ENCODE data around the gene RAB9A.
A peak's percentile ranks its signal among the peaks of the same experiment; 100 is the strongest.
"Not testable (repeated sequence)": the region's sequence is repeated elsewhere in the genome, so short reads cannot be mapped to it uniquely, and the experiment has no call there.

RAB9A gene

GRCh38 chrX:13688958-13689740 is at the start of gene RAB9A:
Gene RAB9A (plus strand): TSS chrX:13689128. CDS start chrX:13708747, 19,619 bp downstream.
- DNase-seq: peak; percentile 9

GRCh38 chrX:13641684-13642083 is 47.2 kb upstream of the RAB9A start:
- DNase-seq: not testable (repeated sequence)

GRCh38 chrX:13645464-13646153 is 43.3 kb upstream of the RAB9A start:
- no peak for DNase-seq

GRCh38 chrX:13646154-13646549 is 42.8 kb upstream of the RAB9A start:
- DNase-seq: no peak

- DNase-seq: no peak
Measured at GRCh38 chrX:13647709-13648212, 41.2 kb upstream of the RAB9A start.

GRCh38 chrX:13648336-13648735 is 40.6 kb upstream of the RAB9A start:
- not testable (repeated sequence) for DNase-seq

GRCh38 chrX:13649838-13650237 is 39.1 kb upstream of the RAB9A start:
- DNase-seq: no peak

- DNase-seq: no peak
Measured at GRCh38 chrX:13650318-13650717, 38.6 kb upstream of the RAB9A start.

- DNase-seq: no peak
Measured at GRCh38 chrX:13651150-13651549, 37.8 kb upstream of the RAB9A start.

- no peak for DNase-seq
Measured at GRCh38 chrX:13652287-13652793, 36.6 kb upstream of the RAB9A start.

- DNase-seq: peak; percentile 78
Measured at GRCh38 chrX:13652850-13653693, 35.9 kb upstream of the RAB9A start, which contains the start of gene TCEANC. Gene TCEANC (plus strand): TSS chrX:13653141. CDS start chrX:13662509, 9,368 bp downstream.

GRCh38 chrX:13654116-13654515 is 34.8 kb upstream of the RAB9A start:
- DNase-seq: no peak

GRCh38 chrX:13655674-13656073 is 33.3 kb upstream of the RAB9A start:
- DNase-seq: no peak

- no peak for DNase-seq
Measured at GRCh38 chrX:13658602-13659001, 30.3 kb upstream of the RAB9A start.

- no peak for DNase-seq
Measured at GRCh38 chrX:13659063-13659462, 29.9 kb upstream of the RAB9A start.

GRCh38 chrX:13661735-13662288 is 27.1 kb upstream of the RAB9A start:
- DNase-seq: no peak

GRCh38 chrX:13662355-13662791 is 26.6 kb upstream of the RAB9A start:
- no peak for DNase-seq

- no peak for DNase-seq
Measured at GRCh38 chrX:13664020-13664419, 24.9 kb upstream of the RAB9A start.

GRCh38 chrX:13666836-13667235 is 22.1 kb upstream of the RAB9A start:
- DNase-seq: no peak

GRCh38 chrX:13667919-13668318 is 21.0 kb upstream of the RAB9A start:
- no peak for DNase-seq

GRCh38 chrX:13669246-13669737 is 19.6 kb upstream of the RAB9A start:
- DNase-seq: peak; percentile 21

GRCh38 chrX:13669755-13670154 is 19.2 kb upstream of the RAB9A start:
- not testable (repeated sequence) for DNase-seq
